GM10847 (cell line): ENCODE results near the gene PCDH10.

Source experiments
- POLR2A ChIP-seq: IDR thresholded peaks from 2 replicates; pipeline ENCODE4 v1.6.1; 2011; ENCODE audit not compliant: insufficient read length; ENCODE audit errors: extremely low read depth

Gene PCDH10

DNA sequence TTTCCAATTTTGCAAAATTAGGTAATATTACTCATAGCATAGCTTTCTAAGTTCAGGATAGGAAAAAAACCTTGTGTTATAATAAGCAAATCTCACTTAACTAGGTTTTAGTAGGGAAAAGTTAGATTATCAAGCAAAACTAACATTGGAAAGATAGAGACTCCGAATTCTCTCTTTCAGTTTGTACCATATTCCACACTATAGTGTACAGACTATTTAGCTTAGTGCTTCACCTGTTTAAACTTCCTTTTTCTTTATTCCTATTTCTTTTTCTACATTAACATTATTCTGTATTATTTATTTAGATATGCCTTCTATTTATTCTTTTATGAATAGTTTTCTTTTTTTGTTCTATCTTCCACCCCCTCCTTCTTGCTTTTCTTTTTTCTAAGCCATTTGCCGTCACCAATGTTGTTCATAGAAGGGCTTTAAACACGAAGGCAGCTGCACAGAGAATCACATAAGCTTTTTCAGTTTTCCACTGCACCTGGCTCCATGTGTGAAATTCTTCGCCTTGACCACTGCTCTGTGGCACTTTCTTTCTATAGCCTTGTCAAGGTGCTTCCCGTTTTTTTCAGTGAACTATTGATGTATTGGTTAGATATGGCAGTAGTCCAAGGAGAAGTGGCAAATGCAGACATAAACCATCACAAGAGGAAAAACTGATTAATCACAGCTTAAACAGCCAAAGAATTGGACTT, 8.5 kb downstream of the PCDH10 start:
- no peak for TF ChIP-seq POLR2A

DNA sequence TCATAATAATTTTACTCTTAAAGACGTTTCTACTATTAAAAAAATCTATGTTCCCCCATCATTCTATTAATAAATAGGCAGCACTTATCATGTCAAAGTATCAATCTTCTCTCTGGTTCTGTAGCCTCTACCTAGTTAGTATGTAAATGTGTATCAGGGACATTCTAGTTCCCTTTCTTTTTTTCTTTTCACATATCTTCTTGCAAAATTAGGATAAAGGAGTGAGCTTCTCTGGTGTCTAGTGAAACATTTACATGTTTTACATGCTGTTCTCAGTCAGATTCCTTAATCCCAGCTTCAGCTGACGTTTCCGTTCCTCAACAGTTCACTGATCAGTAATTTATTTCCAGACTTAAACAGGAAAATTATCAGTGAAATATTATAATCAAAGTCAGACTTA, 11.8 kb downstream of the PCDH10 start:
- TF ChIP-seq POLR2A: no peak

DNA sequence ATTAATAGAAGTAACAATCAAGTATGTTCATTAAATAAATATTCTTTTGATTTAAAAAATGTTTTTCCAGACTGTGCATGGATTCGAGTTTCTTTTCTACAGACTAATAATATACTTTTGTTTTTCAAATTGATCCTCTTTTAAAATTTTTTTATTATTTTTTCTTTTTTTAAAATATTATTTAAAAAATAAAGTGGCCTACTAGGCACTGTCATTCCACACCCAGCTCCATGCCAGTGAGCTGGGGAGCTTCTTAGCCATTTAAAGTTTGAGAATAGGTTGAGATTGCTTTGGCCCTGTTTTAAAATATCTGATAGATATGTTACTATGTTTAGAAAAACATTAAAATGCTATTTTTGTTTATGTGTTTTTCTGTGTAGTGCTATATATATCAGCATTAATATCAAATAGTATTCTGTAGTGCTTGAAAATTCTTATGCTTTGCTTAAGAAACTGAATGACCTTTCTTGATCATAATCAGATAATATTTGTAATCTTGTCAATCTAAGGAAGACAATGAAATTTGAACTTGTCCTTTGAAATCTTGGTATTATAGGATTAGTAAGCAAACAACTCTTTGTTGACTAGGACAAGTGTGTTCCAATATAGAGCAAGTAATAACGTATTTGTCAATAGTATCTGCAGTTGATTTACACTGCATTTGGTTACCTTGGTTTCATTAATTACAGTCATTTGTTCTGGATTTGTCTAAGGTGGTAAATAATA, 12.6 kb downstream of the PCDH10 start:
- no peak for TF ChIP-seq POLR2A

DNA sequence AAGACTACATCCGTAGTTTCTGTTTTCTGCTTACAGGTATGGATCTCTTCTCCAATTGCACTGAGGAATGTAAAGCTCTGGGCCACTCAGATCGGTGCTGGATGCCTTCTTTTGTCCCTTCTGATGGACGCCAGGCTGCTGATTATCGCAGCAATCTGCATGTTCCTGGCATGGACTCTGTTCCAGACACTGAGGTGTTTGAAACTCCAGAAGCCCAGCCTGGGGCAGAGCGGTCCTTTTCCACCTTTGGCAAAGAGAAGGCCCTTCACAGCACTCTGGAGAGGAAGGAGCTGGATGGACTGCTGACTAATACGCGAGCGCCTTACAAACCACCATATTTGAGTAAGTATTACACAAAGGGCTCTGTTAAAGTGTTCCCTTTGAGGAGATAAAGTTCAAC, 13.8 kb downstream of the PCDH10 start:
- TF ChIP-seq POLR2A: no peak

DNA sequence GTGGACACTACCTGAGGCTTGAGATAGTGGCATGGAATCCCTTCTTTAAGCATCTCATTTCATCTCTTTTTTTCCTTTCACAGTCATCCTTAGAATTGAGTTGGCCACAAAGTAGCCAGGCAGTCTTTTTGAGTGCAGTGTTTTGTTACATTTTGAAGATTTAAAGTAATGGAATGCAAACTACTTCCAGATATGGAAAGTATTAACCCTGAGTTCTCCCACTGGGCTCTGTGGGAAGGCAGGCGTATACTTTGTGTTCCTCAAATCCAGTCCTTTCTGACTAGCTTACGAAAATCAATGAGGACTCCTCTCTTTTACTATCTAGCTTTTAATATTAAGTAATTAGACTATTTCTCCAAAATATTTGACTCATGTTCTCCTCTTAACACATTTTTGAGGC, 29.9 kb downstream of the PCDH10 start:
- TF ChIP-seq POLR2A: no peak

DNA sequence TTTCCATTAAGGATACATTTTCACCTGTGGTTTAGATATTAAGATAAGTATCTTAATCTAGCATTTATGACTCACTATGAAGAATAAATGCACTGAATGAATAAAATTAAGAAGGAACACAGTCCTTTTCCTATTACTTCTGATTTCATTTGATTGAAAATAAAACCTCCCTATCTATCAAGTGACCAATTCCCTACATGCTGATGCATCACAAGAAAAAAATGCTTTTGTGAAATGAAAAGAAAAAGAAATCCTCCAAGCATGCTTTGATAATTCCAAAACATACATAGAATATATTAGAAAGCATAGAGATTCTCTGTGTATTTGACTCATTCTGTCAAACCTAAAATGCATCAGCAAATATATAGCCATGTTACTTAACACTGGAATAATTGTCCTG, 37.1 kb downstream of the PCDH10 start:
- TF ChIP-seq POLR2A: no peak

DNA sequence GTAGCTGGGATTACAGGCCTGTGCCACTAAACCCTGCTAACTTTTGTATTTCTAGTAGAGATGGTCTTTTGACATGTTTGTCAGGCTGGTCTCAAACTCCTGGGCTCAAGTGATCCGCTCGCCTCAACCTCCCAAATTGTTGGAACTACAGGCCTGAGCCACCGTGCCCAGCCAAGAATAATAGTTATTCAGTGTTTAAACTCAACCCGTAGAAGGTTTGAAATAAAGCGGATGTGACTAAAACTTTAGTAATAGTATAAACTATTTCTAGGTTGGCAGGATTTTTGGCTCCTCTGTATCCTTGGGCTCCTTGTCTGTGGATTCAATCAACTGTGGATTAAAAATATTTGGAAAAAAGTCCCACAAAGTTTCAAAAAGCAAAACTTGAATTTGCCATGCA, 37.8 kb downstream of the PCDH10 start:
- TF ChIP-seq POLR2A: no peak

DNA sequence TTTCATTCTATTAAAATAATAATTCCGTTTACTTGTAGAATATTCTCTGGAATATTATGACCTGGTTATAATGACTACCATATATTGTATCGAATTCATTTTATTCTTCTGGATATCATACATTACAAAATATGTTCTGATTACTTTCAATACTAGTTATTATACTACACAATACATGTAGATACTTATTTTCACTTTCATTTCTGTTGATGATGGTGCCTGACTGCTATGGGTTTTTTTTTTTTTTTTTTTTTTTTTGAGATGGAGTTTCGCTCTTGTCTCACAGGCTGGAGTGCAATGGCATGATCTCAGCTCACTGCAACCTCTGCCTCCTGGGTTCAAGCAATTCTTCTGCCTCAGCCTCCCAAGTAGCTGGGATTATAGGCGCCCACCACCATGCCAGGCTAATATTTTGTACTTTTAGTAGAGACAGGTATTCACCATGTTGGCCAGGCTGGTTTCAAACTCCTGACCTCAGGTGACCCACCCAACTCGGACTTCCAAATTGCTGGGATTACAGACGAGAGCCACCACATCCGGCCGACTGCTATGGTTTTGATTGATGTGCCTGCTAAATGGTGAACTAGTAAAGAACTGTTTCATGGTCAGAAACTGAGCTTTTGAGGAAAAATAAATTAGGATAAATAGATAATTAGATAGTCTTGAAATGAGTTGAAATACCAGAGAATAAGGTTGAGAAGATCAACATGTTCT, 39.5 kb downstream of the PCDH10 start:
- TF ChIP-seq POLR2A: no peak

DNA sequence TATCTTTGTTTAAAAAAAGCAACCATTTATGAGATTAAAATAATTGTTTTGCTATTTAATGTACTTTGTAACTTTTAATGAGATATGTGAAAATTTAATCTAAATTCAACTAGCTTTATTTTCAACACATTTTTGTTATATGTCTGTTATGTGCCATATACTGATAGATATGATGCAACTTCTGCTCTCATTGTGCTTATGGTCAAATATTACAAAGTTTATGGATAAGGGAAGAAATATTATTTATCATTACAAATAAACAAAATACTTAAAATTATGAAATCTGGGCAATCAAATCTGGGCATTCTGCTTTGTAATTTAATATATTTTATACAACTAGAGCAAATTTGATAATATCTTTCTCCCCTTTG, 40.0 kb downstream of the PCDH10 start:
- no peak for TF ChIP-seq POLR2A

DNA sequence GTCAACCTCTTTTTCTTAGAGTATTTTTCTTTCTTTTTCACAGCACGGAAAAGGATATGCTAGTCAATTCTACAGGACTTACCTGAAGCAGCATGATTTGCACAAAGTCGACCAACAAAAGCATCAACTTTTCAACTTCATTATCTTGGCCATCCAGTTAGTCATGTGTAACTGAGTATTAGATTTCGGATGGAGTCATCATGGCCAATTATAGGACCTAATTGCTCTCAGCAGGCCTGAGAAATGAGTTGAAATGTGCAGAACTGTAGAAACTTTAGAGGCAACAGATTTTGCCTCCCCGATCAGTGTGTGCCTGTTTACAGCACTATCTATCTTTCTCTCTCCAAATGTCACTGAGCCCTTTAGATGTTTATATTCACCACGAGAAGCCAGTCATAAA, 41.0 kb downstream of the PCDH10 start:
- no peak for TF ChIP-seq POLR2A

DNA sequence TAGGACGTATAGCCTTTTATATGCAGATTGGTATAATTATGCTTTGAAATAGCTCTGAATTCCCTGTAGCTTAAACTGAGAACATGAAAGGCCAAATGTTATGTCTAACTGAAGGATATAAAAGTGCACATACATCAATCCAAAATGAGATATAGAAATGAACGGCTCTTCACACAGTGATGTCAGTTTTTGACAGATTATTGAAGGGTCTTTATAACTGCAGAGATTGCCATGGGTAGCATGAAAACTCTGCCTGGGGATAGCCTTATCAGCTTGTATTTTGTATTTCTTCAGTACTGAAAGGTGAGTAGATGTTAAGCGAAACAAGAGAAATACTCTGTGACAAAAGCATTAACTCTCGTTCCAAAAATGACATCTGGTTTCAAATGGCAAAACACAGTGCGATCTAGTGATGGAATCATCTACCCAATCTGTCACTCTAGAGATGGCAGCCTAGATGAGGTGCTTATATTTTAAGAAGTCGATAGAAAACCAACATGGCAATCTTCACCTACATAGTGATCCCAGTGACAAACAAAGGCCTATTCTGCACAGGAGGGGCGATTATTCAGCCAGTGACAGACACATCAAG, 59.7 kb downstream of the PCDH10 start:
- TF ChIP-seq POLR2A: no peak

DNA sequence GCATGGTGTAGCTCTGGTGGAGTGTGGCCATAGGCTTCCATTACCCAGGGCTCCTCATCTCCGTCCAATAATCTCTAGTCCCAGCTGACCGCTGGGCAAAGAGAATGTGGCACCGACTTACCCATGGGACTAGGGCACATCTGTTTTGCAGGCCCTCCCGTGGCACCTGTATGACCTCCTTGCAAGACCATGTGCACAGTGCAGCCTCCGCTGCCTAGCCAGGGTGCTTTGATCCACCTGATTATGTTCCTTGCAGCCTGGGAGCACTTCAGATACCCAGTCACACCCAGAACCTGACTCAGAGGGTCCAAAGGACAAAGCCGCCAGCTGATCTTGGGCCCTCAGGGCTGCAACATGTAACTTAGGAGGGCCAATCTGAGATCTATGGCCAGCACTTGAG, 84.8 kb downstream of the PCDH10 start:
- no peak for TF ChIP-seq POLR2A
